Measurements from ENCODE around the gene LAPTM4A.

GRCh38 chr2:20019747-20020146 is 31.7 kb downstream of the LAPTM4A start:
- TF ChIP-seq CTCF (IDR thresholded peaks at IDR 0.05) (no peak), POLR2A (IDR thresholded peaks at IDR 0.05) (no peak), POLR2AphosphoS5 (IDR thresholded peaks at IDR 0.05) (no peak)

All from gastroesophageal sphincter (tissue), 3 donors.